Upper lobe of left lung (tissue), 4 donors: ENCODE measurements around the gene MLX.

Experiments used
- CTCF ChIP-seq, 6 experiments: fragments of 450-650 bp in 4 of 6; fragments of 200-600 bp in 2 of 6; sonication (generic) in 2 of 6; IDR thresholded peaks; one replicate each; pipeline ENCODE4 v1.5.1; 2016 to 2019; ENCODE audit warnings: antibody characterized with exemption in 6 of 6
- EP300 ChIP-seq, 4 donors: sonication (generic); formaldehyde crosslinking; IDR thresholded peaks; one replicate each; pipeline ENCODE4 v1.5.1; 2017; ENCODE audit warnings: antibody characterized with exemption in 4 of 4, control low read depth in 2 of 4
- POLR2A ChIP-seq, 4 donors: fragments of 450-650 bp; IDR thresholded peaks; one replicate each; pipeline ENCODE4 v1.5.1; 2016 to 2017; ENCODE audit warnings: antibody characterized with exemption in 4 of 4, mild to moderate bottlenecking in 2 of 4
- POLR2AphosphoS5 ChIP-seq, 2 donors: sonication (generic); formaldehyde crosslinking; IDR thresholded peaks; one replicate each; pipeline ENCODE4 v1.5.1; 2017; ENCODE audit warnings: antibody characterized with exemption in 2 of 2

DNA sequence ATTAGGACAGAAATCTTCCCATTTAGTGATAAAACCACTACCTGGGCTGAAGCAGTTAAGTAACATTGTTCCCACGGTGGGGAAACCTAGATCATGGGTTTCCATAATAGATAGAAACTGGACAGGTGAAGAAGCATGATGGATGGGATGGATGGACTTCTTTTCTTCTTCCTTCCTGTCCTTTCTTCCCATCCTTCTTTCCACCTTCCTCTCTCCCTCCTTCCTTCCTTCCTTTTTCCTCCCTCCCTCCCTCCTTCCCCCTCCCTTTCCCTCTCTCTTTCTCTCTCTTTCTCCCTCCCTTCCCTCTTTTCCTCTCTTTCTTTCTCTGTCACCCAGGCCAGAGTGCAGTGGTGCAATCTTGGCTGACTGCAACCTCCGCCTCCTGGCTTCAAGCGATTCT is 7.6 kb downstream of the MLX start:
- TF ChIP-seq POLR2AphosphoS5 (IDR thresholded peaks at IDR 0.05), result no peak
- TF ChIP-seq CTCF (IDR thresholded peaks at IDR 0.05), result no peak
- TF ChIP-seq POLR2A (IDR thresholded peaks at IDR 0.05), result no peak
- no peak for TF ChIP-seq EP300 (IDR thresholded peaks at IDR 0.05)
